HepG2 (cell line): Measurements from ENCODE around the gene CFAP119. TPM values are rescaled to one million over a fixed set of nuclear protein-coding genes. Genes with fewer than 3 reads are reported as not detected.

Experiments used
- ATAC-seq: fragments of 200-7000 bp; cut with Tn5 transposase; 3 replicates; pipeline ENCODE4 v1.9.1; 2020; ENCODE audit warnings: mild to moderate bottlenecking, moderate library complexity
- BruUV-seq: library from RNA; stranded (reverse); fragments of 400-500 nt; replicated peaks from 2 replicates; lab custom pipeline; 2021; lab: Mats Ljungman, UMichigan
- CTCF ChIA-PET: fragments of 300-600 bp; formaldehyde crosslinking; extraction: SDS; loops from one replicate; lab custom pipeline; 2021; ENCODE audit warnings: low total read pairs, inconsistent platforms, low intra/inter-chr PET ratio; lab: Yijun Ruan, JAX
- POLR2A ChIA-PET: fragments of 350-600 bp; sonication (Branson Sonifier 250); formaldehyde crosslinking; loops from one replicate; lab custom pipeline; 2020; ENCODE audit warnings: antibody characterized with exemption, inconsistent platforms; lab: Yijun Ruan, JAX
- DNase-seq: peaks from one replicate; pipeline ENCODE4 v3.0.0-alpha.2; 2015; ENCODE audit warnings: low spot score
- FAIRE-seq: peaks from 3 replicates; lab custom pipeline; 2011; peaks lifted over from hg19 to GRCh38; lab: Jason Lieb, UNC
- H2AFZ ChIP-seq: one replicate; pipeline ENCODE4 v1.6.1; 2011; ENCODE audit warnings: low read length, inconsistent platforms
- H3K27ac ChIP-seq: fragments of 300-600 bp; 3 replicates; pipeline ENCODE4 v1.8.0; 2011; ENCODE audit warnings: mixed run types, mild to moderate bottlenecking, mixed read lengths, low read length, inconsistent platforms; ENCODE audit not compliant: insufficient read depth; ENCODE audit errors: extremely low read length
- H3K27me3 ChIP-seq, 2 experiments: fragments of 200-600 bp in 1 of 2; 2 replicates in 1 of 2; 3 replicates in 1 of 2; pipeline versions ENCODE4 v1.6.0 to v1.8.0; 2011; ENCODE audit warnings: low read length in 2 of 2, mild to moderate bottlenecking in 2 of 2, moderate library complexity in 2 of 2, inconsistent platforms in 1 of 2; ENCODE audit not compliant: insufficient read depth in 2 of 2, control insufficient read depth in 1 of 2
- H3K36me3 ChIP-seq, 2 experiments: fragments of 200-600 bp in 1 of 2; replicated peaks in 1 of 2; 2 replicates in 1 of 2; 3 replicates in 1 of 2; pipeline versions ENCODE4 v1.5.1 to v1.8.0; 2011; ENCODE audit warnings: low read length in 2 of 2, inconsistent platforms in 1 of 2; ENCODE audit not compliant: insufficient read depth in 2 of 2, control insufficient read depth in 1 of 2
- H3K4me1 ChIP-seq: 2 replicates; pipeline ENCODE4 v1.5.1; 2012; ENCODE audit warnings: low read length, inconsistent platforms; ENCODE audit not compliant: insufficient read depth
- H3K4me2 ChIP-seq: 2 replicates; pipeline ENCODE4 v1.6.0; 2011; ENCODE audit warnings: low read depth, low read length, inconsistent platforms
- H3K4me3 ChIP-seq, 3 experiments: fragments of 200-600 bp in 1 of 3; sonication (generic), shearing (Covaris generic) in 1 of 3; replicated peaks in 1 of 3; 2 replicates each; pipeline ENCODE4 v1.5.1; 2011 to 2016; ENCODE audit warnings: low read length in 3 of 3, inconsistent platforms in 2 of 3, low read depth in 2 of 3, mild to moderate bottlenecking in 2 of 3, control low read depth in 1 of 3, mixed read lengths in 1 of 3; ENCODE audit not compliant: insufficient read depth in 1 of 3
- H3K79me2 ChIP-seq: one replicate; pipeline ENCODE4 v1.6.1; 2011; ENCODE audit warnings: low read length, inconsistent platforms; ENCODE audit not compliant: insufficient read depth
- H3K9ac ChIP-seq: 2 replicates; pipeline ENCODE4 v1.6.0; 2011; ENCODE audit warnings: mild to moderate bottlenecking, low read depth, low read length, inconsistent platforms; ENCODE audit not compliant: insufficient read depth
- H3K9me3 ChIP-seq: 2 replicates; pipeline ENCODE4 v1.5.1; 2012; ENCODE audit warnings: mild to moderate bottlenecking, low read length
- H4K20me1 ChIP-seq: 2 replicates; pipeline ENCODE4 v1.6.0; 2011; ENCODE audit warnings: inconsistent platforms, mild to moderate bottlenecking, low read length, moderate library complexity; ENCODE audit not compliant: insufficient read depth
- AGO2 ChIP-seq: fragments of 200-400 bp; formaldehyde crosslinking; optimal IDR thresholded peaks from 2 replicates; pipeline ENCODE3; 2017; ENCODE audit warnings: mild to moderate bottlenecking, low read depth, low read length, moderate library complexity
- ETV6 ChIP-seq: sonication (generic); formaldehyde crosslinking; conservative IDR thresholded peaks from 2 replicates; pipeline ENCODE4 v1.4.0; 2020; ENCODE audit warnings: missing genetic modification reagents
- HNF1B ChIP-seq: sonication (generic); formaldehyde crosslinking; IDR thresholded peaks from 2 replicates; pipeline ENCODE4 v1.5.1; 2020; ENCODE audit warnings: mild to moderate bottlenecking, moderate library complexity, missing genetic modification reagents
- MBD4 ChIP-seq: IDR thresholded peaks from 2 replicates; pipeline ENCODE4 v1.6.1; 2012; ENCODE audit warnings: low read length, inconsistent platforms, borderline replicate concordance
- RBM22 ChIP-seq: fragments of 200-400 bp; formaldehyde crosslinking; optimal IDR thresholded peaks from 2 replicates; pipeline ENCODE3; 2017; ENCODE audit warnings: mild to moderate bottlenecking, low read length, moderate library complexity
- ZBTB21 ChIP-seq: sonication (generic); formaldehyde crosslinking; IDR thresholded peaks from 2 replicates; pipeline ENCODE4 v1.4.0; 2020; ENCODE audit warnings: missing genetic modification reagents
- ZNF687 ChIP-seq: sonication (generic); formaldehyde crosslinking; IDR thresholded peaks from 2 replicates; pipeline ENCODE4 v1.5.1; 2020; ENCODE audit warnings: mild to moderate bottlenecking, missing genetic modification reagents, moderate library complexity
- WGBS: methylation state at CpG from one replicate; pipeline ENCODE4 v1.1.6; 2017; ENCODE audit warnings: low lambda C conversion rate; 5-methylcytosine and 5-hydroxymethylcytosine counted together
- in situ Hi-C: cut with HindIII; loops from 2 replicates; pipeline ENCODE4 v1.10.0; 2017; ENCODE audit warnings: low pct_unique_long_range_greater_than_20kb; ENCODE audit not compliant: extremely low pct_ligation_motif_present
- intact Hi-C: fragments of 100-400 bp; cut with micrococcal nuclease; formaldehyde crosslinking; loops from one replicate; pipeline ENCODE4 v1.10.0; 2022; ENCODE audit not compliant: unreplicated experiment
- polyA plus RNA-seq, 8 experiments: library from polyadenylated mRNA; depleted of rRNA in 3 of 8; stranded (reverse) in 7 of 8; unstranded in 1 of 8; fragments of >200 nt; fragmentation: Illumina TruSeq in 4 of 8; extraction: Trizol in 4 of 8; gene quantifications; 2 replicates each; pipeline versions ENCODE4 v1.2.1 to v1.2.3, GENCODE V29; 2011 to 2016; ENCODE audit warnings: low read depth in 4 of 8, missing spikeins in 1 of 8, mixed read lengths in 1 of 8; ENCODE audit not compliant: insufficient read depth in 1 of 8
- total RNA-seq, 5 experiments: library from RNA; depleted of rRNA; stranded (reverse); fragments of >200 nt; fragmentation: Illumina TruSeq; extraction: Trizol; gene quantifications; 2 replicates each; pipeline ENCODE4 v1.2.3, GENCODE V29; 2016; ENCODE audit warnings: low read depth in 1 of 5

Gene CFAP119
- total and polyA plus RNA-seq, 2 of the 13 experiments (the other 11 are each of a cell fraction or from before 2014, with no cell fraction given): 6.4 TPM

GRCh38 chr16:30740364-30741251 is 21.3 kb downstream of the CFAP119 start:
- H3K4me2 ChIP-seq: no peak overlapping the region
- peak; percentile 4 for FAIRE-seq

More at GRCh38 chr16:30740364-30741251, 21.3 kb downstream of the CFAP119 start:
- Histone ChIP-seq H4K20me1 (no peaks in the 10 kb centered on the region), H3K27ac (peak overlapping the region; percentile 0), H3K4me1 (peaks cover 35% of the 10 kb centered on the region), H3K36me3 (peaks cover 32 to 41% of the 10 kb centered on the region in 2 experiments), H3K4me3 (no peak overlapping the region), H3K9ac (no peak overlapping the region), H2AFZ (no peak overlapping the region), H3K9me3 (no peaks in the 10 kb centered on the region), H3K27me3 (no peaks in the 10 kb centered on the region), H3K79me2 (no peaks in the 10 kb centered on the region)
- intact Hi-C loops (loop anchor here (10.0 kb wide), 1 partner anchor 74 kb away; no protein-coding TSS in a partner anchor), in situ Hi-C loops (no loop called here)
- WGBS: 85% methylated on average over 8 of the region's 8 CpGs
- CTCF ChIA-PET: no interaction called here
- TF ChIP-seq RBM22 (peak; percentile 37), HNF1B (CRISPR knock-in tag) (0 out of 2 replicates have a peak, but pooled peaks have one; percentile 26), AGO2 (peak; percentile 58), ZNF687 (CRISPR knock-in tag) (peak; percentile 24; the same call in 1 of the 2 replicates), ETV6 (no peak), ZBTB21 (no peak), MBD4 (0 out of 2 replicates have a peak, but pooled peaks have one; percentile 15)
- ATAC-seq: no peak
- BruUV-seq: no TSS peak
- no peak for DNase-seq
- POLR2A ChIA-PET: interaction anchor here (0.7 kb wide), 1 partner anchor 16 kb away, joined by 3 read pairs; no protein-coding TSS in a partner anchor
